Measurements from ENCODE around the gene TAX1BP1. TPM values are rescaled to one million over a fixed set of nuclear protein-coding genes. Genes with fewer than 3 reads are reported as not detected.

Gene TAX1BP1
- total and polyA plus RNA-seq, 2 experiments from 2014 or later: 56.5 to 87.9 TPM

DNA sequence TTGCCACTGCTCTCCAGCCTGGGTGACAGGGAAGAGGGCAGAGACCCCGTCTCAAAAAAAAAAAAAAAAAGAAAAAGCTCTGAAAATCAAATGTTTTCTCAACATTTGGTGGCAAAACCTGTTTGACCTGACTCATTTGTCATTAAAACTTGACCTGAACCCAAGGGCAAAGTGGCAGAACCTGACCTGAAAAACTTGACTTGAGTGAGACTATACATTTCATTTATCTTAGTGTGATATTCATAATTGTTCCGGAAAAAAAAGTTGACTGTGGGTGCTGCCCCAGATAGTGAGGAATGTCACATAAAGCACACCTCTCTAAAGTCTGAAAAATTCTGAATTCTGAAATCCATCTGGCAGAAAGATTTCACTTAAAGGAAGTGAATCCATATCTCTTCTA, 2.3 kb upstream of the TAX1BP1 start:
- no peak for ATAC-seq
- no peaks in the 10 kb centered on the region for H3K36me3 ChIP-seq (ENCODE audit: insufficient read depth)
- Mint-ChIP-seq H3K4me1 (peaks cover 18% of the 10 kb centered on the region), H3K27me3 (ENCODE audit: insufficient read depth, low read depth, poor library complexity) (peaks cover 7% of the 10 kb centered on the region), H3K27ac (no peak overlapping the region), H3K9me3 (no peaks in the 10 kb centered on the region; the same call in 2 of the 3 replicates), H3K36me3 (ENCODE audit: low read depth) (no peaks in the 10 kb centered on the region; the same call in 2 of the 3 replicates), H3K4me3 (no peak overlapping the region)
- no peaks in the 10 kb centered on the region for H4K20me1 ChIP-seq (replicated peaks; ENCODE audit: insufficient read depth)
- DNase-seq (ENCODE audit: low spot score): no peak
- no peak overlapping the region for H3K27ac ChIP-seq (ENCODE audit: low read depth)
- H3F3A ChIP-seq (replicated peaks; ENCODE audit: low read depth): no peaks in the 10 kb centered on the region
- no peaks in the 10 kb centered on the region for H3K9me2 ChIP-seq (ENCODE audit: insufficient read depth)
- H3K4me3 ChIP-seq: no peak overlapping the region
- TF ChIP-seq, protein P1, sequence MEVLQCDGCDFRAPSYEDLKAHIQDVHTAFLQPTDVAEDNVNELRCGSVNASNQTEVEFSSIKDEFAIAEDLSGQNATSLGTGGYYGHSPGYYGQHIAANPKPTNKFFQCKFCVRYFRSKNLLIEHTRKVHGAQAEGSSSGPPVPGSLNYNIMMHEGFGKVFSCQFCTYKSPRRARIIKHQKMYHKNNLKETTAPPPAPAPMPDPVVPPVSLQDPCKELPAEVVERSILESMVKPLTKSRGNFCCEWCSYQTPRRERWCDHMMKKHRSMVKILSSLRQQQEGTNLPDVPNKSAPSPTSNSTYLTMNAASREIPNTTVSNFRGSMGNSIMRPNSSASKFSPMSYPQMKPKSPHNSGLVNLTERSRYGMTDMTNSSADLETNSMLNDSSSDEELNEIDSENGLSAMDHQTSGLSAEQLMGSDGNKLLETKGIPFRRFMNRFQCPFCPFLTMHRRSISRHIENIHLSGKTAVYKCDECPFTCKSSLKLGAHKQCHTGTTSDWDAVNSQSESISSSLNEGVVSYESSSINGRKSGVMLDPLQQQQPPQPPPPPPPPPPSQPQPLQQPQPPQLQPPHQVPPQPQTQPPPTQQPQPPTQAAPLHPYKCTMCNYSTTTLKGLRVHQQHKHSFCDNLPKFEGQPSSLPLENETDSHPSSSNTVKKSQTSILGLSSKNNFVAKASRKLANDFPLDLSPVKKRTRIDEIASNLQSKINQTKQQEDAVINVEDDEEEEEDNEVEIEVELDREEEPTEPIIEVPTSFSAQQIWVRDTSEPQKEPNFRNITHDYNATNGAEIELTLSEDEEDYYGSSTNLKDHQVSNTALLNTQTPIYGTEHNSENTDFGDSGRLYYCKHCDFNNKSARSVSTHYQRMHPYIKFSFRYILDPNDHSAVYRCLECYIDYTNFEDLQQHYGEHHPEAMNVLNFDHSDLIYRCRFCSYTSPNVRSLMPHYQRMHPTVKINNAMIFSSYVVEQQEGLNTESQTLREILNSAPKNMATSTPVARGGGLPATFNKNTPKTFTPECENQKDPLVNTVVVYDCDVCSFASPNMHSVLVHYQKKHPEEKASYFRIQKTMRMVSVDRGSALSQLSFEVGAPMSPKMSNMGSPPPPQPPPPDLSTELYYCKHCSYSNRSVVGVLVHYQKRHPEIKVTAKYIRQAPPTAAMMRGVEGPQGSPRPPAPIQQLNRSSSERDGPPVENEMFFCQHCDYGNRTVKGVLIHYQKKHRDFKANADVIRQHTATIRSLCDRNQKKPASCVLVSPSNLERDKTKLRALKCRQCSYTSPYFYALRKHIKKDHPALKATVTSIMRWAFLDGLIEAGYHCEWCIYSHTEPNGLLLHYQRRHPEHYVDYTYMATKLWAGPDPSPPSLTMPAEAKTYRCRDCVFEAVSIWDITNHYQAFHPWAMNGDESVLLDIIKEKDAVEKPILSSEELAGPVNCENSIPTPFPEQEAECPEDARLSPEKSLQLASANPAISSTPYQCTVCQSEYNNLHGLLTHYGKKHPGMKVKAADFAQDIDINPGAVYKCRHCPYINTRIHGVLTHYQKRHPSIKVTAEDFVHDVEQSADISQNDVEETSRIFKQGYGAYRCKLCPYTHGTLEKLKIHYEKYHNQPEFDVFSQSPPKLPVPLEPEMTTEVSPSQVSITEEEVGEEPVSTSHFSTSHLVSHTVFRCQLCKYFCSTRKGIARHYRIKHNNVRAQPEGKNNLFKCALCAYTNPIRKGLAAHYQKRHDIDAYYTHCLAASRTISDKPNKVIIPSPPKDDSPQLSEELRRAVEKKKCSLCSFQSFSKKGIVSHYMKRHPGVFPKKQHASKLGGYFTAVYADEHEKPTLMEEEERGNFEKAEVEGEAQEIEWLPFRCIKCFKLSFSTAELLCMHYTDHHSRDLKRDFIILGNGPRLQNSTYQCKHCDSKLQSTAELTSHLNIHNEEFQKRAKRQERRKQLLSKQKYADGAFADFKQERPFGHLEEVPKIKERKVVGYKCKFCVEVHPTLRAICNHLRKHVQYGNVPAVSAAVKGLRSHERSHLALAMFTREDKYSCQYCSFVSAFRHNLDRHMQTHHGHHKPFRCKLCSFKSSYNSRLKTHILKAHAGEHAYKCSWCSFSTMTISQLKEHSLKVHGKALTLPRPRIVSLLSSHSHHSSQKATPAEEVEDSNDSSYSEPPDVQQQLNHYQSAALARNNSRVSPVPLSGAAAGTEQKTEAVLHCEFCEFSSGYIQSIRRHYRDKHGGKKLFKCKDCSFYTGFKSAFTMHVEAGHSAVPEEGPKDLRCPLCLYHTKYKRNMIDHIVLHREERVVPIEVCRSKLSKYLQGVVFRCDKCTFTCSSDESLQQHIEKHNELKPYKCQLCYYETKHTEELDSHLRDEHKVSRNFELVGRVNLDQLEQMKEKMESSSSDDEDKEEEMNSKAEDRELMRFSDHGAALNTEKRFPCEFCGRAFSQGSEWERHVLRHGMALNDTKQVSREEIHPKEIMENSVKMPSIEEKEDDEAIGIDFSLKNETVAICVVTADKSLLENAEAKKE (CRISPR knock-in tag; IDR thresholded peaks at IDR 0.05): no peak
- TF ChIP-seq CREB1 (CRISPR knock-in tag; IDR thresholded peaks at IDR 0.05; ENCODE audit: low read depth) (no peak), ZNF114 (CRISPR knock-in tag; IDR thresholded peaks at IDR 0.05) (no peak), STAT1 (IDR thresholded peaks at IDR 0.05; ENCODE audit: unreplicated experiment) (no peak)
- TF ChIP-seq, protein P2, sequence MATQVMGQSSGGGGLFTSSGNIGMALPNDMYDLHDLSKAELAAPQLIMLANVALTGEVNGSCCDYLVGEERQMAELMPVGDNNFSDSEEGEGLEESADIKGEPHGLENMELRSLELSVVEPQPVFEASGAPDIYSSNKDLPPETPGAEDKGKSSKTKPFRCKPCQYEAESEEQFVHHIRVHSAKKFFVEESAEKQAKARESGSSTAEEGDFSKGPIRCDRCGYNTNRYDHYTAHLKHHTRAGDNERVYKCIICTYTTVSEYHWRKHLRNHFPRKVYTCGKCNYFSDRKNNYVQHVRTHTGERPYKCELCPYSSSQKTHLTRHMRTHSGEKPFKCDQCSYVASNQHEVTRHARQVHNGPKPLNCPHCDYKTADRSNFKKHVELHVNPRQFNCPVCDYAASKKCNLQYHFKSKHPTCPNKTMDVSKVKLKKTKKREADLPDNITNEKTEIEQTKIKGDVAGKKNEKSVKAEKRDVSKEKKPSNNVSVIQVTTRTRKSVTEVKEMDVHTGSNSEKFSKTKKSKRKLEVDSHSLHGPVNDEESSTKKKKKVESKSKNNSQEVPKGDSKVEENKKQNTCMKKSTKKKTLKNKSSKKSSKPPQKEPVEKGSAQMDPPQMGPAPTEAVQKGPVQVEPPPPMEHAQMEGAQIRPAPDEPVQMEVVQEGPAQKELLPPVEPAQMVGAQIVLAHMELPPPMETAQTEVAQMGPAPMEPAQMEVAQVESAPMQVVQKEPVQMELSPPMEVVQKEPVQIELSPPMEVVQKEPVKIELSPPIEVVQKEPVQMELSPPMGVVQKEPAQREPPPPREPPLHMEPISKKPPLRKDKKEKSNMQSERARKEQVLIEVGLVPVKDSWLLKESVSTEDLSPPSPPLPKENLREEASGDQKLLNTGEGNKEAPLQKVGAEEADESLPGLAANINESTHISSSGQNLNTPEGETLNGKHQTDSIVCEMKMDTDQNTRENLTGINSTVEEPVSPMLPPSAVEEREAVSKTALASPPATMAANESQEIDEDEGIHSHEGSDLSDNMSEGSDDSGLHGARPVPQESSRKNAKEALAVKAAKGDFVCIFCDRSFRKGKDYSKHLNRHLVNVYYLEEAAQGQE (IDR thresholded peaks at IDR 0.05; ENCODE audit: unreplicated experiment): no peak
- H3K27me3 ChIP-seq (ENCODE audit: insufficient read depth): no peaks in the 10 kb centered on the region
- no peak overlapping the region for H2AFZ ChIP-seq
- peaks cover 18% of the 10 kb centered on the region for H3K79me2 ChIP-seq (replicated peaks; ENCODE audit: insufficient read depth)
- no peak overlapping the region for H3K4me2 ChIP-seq
- H3K4me1 ChIP-seq (ENCODE audit: insufficient read depth): no peaks in the 10 kb centered on the region
